Stimulated activated CD4-positive, alpha-beta T cell treated with anti-CD3 and anti-CD28 coated beads, Interleukin-4, amount 100 ng/mL, for 48 hours (primary cell): ENCODE results near the gene CELF4.

Experiments used
- DNase-seq, 2 donors: peaks; one replicate each; pipeline ENCODE4 v3.0.0-alpha.2; 2020; ENCODE audit warnings: low read depth in 2 of 2

CELF4 gene

DNA sequence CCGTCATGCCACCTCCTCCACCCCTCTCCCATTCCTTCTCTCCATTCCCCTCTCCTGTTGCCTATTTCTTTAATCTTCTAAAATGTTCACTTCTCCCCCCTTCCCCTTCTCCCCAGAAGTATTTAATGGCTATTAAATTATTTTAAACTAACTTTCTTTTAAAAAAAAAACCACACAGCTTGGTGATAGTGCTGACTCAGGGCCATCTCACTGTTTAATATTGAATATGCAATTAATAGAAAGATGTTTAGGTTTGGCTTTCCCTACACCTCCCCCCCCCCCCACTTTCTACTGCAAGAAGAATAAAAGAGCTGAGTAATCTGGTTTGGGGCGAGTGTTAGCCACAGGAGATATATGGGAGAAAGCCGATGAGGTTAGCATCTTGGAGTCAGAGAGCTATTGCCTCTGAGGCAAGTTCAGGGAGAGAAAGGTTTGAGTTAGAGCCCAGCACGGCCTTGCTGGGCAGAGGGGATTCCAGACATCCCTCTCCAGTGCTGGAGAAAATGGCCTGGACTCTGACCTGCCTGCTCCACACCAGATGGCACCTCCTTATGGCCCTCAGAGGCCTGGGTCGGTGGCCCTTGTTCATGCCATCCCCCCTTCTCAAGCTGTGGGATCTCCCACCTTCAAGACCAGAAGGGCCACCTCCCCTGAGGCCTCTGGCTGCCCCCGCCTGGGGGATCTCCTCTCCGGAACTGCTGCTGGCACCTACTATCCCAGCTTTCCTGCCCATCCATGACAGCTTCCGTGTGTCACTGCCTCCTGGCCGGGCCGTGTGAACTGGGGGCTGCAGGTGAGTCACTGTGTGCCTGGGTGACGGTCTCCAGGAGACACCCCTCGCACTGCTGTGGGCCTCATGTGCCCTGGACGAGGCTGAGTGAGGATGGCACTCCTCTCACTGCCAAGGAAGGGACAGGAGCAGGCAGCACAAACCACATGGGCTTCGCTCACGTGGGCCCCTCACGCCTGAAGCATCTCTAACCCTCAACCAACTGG, 246.9 kb downstream of the CELF4 start:
- DNase-seq, result no peak

DNA sequence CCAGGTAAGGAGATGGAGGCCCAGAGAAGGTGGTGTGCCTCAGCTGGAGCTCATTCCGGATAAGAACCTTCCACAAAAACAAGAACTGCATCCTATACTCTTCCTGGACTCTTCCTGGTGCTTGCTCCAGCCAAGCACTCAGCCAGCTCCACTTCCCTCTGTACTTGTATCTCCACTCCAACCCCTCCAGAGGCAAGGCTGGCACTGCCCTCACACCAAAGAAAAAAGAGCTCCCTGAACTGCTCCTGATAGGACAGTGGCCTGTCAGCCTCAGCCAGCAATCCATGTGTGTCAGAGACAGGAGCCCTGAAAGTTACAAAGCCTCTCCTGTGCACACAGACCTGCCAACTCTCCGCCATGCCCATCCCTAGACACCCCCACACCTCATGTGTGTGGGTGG, 248.1 kb downstream of the CELF4 start:
- DNase-seq, result no peak

DNA sequence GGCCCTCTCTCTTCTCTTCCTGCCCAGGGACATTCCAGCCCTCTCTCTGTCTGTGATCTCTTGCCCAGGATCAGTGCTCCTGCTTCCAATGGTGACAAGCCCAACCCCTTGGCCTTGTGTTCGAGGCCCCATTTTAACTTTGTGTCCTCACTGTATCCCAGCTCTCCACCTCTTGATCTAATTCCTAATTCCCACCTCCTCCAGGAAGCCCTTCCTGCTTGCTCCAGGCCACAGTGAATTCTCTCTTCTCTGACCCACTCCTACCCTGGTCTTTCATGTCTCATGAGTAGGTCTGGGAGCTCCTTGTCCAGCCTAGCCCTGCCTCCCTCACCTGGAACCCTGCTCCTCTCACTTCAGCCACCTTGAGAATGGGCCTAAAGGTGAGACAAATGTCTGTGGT, 249.1 kb downstream of the CELF4 start:
- DNase-seq, result no peak

DNA sequence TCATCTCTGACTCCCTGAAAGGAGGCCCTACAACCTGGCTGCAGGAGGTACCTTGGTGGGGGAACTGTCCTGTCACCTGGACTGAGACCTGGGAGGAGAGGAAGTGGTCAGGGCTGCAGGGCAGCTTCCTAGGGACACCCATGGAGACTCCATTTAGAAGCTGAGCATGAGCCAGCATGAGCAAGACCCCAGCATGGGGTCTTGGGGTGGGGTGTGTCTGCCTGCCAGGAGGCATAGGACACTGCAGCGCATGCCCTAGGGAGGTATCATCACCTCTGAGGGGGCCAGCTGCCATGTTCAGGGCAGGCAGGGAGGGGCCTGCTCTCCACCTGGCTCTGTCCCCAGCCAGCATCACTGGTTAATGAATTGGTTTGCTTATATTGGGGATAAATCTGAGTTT, 249.7 kb downstream of the CELF4 start:
- DNase-seq, result no peak

DNA sequence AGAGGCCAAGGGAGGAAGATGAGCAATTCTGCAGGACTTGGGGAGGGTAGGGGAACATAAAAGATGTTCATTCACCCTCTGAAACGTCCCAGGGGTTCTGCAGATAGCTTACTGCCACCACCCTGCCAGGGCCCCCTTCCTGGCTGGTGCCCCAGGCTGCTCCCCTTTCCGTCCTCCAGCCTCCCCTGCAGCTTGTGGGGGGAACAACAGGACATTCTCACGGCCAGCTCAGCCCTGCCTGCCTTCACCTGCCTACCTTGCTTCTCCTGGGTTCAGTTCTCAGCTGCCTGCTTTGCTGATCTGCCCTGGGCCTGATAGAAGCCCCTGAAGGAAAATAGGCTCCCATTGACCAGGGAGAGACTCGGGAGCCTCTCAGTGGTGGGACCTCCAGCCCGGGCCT, 251.1 kb downstream of the CELF4 start:
- DNase-seq, result no peak

DNA sequence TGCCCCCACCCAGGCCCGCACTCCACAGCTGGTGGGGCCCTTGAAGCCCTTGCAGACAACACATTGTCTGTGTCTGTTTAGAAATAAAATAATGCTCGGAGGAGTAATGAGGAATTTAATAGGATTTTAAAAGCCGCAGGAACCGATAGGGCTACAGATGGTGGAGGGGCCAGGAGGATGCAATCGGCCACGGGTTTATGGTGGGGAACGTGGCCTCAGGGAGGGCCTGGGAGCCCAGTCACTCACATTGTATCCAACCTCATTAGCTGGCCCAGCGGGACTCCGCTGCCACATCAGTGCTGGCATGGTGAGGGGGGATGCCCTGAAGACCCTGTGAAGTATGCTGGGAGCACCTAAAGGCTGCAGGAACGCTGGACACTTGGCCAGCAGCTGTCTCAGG, 252.0 kb downstream of the CELF4 start:
- no peak for DNase-seq

DNA sequence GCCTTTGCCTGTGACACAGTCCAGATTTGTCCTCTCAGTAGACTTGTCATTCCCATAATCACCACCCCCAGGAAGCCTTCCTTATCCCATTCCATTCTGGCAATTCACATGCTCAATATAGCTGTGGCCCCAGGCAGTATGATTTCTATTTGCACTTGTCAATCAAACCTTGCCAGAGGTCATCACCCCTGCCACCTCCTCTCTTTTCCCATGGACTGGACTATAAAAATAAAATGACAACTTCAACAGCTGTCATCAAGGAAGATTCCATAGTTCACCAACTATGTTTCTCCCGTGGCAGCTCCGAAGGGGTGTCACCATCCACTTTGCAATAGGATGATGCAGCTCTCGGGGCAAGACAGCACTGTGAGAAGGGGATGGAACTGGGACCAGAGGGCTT, 255.7 kb downstream of the CELF4 start:
- DNase-seq, result no peak

DNA sequence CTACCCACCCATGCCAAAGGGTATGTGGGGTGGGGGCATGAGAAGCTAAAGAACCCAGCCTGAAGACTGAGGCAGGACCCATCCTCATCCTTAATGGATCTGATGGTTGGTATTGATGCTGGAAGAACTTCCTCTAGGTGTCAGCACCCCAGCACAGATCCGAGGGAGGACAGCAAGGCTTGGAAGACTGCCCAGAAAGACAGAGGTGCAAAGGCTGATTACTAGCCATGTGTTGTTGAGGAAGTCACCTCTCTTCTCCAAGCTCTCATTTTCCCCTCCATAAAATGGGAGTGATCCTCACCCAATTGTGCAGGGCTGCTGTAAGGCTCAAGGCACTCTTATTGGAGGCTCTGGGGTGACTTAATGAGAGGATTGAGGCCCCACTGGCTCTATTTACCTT, 256.5 kb downstream of the CELF4 start:
- DNase-seq, result no peak

DNA sequence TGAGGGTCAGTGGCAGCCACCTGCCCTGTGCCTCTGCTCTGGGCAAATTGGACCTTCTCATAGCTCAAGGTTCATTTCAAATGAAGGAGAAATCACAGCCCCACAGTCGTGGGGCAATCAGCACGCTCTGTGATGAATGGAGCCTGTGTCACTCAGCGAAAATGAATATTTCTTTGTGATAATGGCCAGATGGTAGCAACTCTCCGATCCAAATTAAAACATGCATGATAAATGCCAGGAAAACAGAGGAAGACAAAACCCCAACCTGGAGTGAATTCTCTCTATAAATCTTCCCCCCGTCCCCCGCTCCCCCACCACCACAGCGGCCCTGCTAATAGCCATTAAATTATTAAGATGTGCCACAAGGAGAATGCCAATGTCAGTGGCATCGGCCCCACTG, 258.4 kb downstream of the CELF4 start:
- no peak for DNase-seq

DNA sequence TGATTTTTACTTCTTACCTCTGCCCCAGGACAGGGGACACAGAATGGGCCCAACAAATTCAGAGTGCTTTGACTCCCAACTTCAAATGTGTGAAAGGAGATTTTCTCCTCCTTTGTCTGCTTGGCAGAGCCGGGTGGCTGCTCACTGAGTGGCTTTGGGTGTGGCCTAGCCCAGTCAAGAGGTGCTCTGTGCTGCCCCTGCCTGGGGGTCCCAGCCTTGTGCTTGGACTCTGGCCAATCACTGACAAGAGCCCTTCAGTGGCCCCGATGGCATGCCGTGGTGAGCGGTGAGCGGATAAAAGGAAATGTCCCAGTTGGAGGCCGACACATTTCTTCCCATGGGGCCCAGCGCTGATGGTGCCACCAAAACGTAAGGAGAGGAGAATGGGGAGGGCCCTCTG, 259.2 kb downstream of the CELF4 start:
- DNase-seq, result no peak

DNA sequence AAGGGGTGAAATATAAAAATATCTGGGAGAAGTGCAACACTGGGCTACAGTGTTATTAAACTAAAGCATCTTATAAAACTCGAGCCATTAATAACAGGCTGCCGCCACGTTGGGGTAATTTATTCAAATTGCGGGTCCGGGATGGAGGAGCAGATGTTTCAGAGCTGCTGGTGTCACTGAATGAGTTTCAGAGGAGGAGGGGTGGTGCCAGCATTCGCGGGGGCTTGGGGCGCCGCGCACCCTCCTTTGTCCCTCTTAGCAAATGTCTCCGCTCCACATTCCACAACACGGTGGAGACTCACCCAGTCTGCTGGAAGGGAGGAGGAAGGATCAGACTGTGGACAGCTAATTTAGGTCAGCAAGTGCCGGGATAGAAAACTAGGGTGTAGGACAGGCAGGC, 260.5 kb downstream of the CELF4 start:
- DNase-seq, result no peak

DNA sequence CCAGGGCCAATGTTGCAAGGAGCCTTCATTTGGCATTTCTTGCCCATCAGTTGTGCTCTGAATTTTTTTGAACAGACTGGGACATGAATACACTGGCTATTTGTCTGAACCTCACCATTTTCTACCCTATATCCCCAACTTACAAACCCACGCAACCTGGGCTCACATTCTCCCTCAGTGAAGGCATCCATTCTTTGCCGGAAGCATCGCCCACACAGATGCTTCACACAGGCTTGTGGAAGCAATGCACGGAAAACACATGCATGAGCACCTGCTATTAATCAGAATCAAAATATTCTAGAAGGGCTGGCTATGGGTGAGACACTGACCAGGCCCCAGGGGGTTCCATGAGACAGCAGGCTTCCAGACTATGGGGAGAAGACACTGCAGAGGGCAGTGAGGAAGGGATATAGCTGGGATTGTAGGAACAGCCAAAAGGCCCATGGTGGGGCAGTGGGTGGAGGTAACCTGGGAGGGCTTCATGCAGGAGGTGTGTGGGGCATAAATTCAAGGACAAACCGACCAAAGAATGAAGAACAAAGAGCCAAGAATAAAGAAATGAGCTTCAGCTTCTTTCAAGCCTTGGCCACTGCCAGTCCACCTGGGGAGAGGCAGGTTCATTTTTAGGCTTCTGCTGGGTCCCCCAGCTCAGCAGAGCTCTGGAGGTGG, 261.5 kb downstream of the CELF4 start:
- DNase-seq, result no peak

DNA sequence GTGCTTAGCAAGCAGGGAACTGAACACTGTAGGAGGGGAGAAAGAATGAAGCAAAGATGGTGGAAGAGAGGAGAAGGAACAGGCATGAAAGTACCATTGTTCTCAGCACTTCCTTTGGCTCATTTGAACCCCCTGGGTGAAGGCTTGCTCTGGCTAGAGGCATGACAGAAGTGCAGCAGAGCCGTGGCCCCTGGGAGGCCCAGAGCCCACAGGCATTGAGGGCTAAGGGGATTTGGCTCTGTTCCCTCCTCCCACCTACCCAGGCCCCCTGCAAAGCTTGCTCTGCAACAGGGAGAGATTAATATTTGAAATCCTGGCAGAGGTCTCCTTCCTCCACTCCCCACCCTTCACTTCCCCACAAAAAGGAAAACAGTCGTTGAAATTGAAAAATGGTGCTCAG, 262.6 kb downstream of the CELF4 start:
- DNase-seq, result no peak

DNA sequence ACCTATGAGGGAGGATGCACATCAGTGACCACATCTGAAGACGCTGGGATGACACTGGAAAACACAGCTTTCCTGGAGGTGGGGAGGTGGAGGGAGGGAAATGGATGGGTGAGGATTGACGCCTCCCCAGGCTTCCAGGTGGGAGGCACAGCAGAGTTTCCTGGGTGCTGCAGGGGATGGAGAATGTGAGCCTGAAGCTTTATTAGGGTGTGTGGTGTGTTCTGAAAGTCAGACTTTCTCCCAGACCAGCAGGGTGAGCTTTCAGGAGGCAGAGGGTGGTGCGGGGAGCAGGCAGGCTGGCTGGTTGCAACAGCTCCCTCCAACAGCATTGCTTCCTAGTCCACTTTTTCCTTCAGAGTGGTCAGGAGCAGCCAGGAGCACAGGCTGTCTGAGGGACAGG, 263.1 kb downstream of the CELF4 start:
- DNase-seq, result no peak

DNA sequence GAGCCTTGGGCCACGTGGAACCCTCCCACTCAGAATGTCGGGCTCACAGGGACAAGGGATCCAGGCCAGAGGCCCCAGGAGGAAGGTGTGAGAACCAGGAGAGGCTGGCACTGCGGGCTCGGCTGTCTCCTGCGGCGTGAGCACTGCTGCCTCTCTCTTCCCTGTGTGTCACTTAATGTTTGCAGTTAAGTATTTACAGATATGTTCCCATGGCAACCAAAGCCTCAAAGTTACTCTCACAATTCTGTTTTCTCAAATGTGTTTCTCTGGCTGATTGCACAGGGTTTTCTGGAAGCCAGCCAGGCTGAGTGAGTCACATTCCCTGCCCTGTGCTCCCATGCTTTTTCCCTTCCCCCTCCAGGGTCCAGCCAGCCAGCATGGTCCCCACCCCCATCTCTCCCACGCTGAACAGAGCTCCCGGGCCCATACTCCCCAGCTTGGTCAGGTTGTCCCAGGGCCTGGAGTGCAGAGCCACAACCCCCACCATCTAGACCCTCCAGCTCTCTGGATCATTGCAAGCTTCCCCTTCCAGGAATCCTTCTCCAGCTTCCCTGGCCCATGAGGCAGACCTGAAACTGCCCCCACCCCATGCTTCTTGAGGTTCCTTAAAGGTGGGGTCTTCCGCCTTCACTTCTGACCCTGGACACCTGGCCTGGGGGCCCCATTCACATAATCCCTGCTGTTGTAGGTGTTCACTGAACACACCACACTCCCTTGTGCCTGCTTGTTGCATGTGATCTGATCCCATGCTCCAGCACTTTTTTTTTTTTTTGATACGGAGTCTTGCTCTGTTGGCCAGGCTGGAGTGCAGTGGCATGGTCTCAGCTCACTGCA, 265.9 kb downstream of the CELF4 start:
- no peak for DNase-seq

DNA sequence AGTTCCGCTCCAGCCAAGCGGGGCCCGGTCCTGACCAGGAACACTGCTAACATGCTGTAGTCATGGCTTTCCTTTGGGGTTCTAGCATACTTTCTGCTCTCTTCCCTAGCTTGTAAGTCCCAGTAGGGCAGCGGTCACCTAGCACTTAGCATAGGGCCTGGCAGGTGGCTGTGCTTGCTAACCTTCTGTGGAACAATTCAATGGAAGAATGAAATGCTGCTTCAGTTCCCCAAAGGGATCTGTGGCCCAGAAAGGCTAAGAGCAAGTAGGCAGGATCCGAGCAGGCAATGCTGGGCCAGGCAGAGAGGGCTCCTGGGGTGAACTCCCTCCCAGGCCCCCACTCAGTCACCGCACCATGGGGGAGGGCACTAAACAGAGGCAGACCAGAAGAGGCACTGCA, 266.8 kb downstream of the CELF4 start:
- no peak for DNase-seq

DNA sequence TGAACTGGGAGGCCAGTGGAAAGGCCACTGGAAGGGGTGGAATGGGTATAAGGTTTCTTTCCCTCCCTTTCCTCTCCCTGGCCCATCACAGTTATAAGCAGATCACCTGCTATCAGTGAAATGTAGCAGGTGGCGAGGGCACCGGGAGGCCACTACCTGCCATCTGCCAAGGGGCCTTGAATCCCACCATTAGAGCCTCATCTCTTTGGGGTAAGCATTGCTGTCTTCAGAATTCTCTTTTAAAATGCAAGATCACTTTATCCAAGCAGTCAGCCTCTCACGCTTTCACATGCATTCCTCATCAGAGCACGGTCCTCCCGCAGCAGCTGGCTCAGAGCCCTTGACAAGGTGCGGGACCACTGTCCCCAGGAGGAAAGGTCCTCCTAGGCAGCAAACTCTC, 268.5 kb downstream of the CELF4 start:
- no peak for DNase-seq

DNA sequence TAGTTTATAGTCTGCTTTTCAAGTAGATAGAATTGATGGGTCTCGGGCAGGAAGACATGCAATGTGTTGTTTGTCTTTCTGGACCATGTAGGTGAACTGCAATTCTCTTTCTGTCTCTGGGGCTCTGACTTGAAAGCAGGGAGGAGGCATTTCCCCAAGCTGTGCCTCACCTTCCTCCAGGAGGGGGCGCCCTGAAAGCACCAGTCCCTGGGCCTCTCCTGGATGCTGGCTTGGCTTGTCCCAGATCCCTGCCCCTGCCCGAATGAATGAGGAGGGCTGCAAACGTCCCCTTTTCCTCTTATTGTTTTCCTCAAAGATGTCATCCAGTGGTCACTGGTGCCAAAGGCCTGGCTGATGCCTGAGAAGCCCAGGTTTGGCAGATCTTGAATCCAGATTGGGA, 270.6 kb downstream of the CELF4 start:
- peak in 1 of 2 donors; percentile 6 for DNase-seq

DNA sequence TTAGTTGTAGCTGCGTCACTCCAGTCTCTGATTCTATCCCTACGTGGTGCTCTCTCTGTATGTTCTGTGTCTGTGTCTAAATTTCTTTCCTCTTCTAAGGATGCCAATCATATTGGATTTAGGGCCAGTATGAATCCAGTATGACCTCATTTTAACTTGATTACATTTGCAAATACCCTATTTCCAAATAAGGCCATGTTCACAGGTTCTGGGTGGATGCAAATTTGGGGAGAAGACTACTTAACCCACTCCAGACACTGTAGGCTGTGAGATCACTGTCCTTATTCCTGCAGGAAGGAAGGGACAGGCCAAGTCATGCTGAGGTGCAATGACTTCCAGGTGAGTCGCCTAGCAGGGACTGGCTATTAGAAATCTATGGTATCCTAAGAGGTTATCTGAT, 272.2 kb downstream of the CELF4 start:
- no peak for DNase-seq

DNA sequence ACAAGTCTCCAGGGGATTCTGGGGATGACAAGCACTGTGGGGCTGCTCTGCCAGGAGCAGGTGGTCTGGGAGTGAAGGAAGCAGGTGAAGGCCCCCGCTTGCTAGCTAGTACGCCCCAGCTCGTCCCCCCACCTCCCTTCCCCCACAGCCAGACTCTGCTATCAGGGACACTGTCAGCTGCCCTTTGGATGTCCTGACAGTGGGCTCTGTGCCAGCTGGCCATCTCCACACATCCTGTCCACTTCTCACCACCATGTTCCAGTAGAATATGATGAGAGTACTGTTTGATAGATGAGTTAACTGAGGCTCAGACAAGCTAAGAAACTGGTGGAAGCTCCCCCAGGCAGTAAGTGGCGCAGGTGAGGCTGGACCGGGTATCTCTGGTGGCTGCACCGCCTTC, 276.2 kb downstream of the CELF4 start:
- DNase-seq, result no peak

DNA sequence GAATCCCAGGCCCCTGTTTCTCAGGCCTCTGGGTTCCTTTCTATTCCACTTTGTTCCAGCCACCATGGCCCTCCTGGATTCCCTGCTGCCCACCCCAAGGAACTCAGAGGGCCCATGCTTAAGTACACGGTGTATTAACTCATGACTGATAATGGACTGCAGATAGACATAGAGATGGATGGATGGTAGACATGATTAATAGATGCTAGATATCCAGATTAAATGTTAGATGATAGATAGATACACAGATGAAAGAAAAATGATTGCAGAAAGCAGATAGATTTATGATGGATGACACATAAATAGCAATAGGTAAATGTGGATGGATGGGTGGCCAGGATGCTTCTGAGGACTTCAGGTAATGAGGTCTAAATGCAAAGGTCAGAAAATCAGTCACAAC, 278.0 kb downstream of the CELF4 start:
- DNase-seq, result no peak

DNA sequence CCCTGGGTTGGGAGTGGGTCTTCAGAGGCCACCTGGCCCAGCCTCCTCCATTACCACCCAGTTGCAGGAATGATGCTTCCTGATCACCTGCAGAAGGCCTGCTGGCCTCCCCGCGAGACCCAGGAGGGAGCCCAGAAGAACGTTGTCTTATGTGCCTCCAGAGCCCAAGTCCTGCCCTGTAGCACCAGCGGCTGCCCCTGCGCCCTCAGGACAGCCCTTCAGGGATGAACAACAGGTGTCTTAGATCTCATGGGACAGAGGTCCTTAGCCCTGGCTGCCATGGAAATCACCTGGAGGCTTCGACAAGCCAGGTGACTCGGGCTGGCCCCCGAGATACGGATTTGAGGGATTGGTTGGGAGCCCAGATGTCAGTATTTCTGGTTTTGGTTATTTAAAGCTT, 278.8 kb downstream of the CELF4 start:
- DNase-seq, result no peak
